WTC11 (cell line): Measurements from ENCODE around the gene TRMT2A. TPM values are rescaled to one million over a fixed set of nuclear protein-coding genes. Genes with fewer than 3 reads are reported as not detected.
A peak's percentile ranks its signal among the peaks of the same experiment; 100 is the strongest.

ENCODE experiments used
- ATAC-seq: fragments of 200-7000 bp; cut with Tn5 transposase; 2 replicates; pipeline ENCODE4 v1.10.0; 2021; ENCODE audit warnings: mild to moderate bottlenecking, moderate library complexity
- CTCF ChIA-PET: fragments of 300-600 bp; sonication (Branson Sonifier 250); formaldehyde crosslinking; loops from one replicate; lab custom pipeline; 2021; ENCODE audit warnings: antibody characterized with exemption; lab: Charles Lee
- POLR2A ChIA-PET: fragments of 350-600 bp; sonication (Branson Sonifier 250); formaldehyde crosslinking; loops from one replicate; lab custom pipeline; 2021; ENCODE audit warnings: antibody characterized with exemption; lab: Charles Lee
- DNase-seq: peaks from one replicate; pipeline ENCODE4 v3.0.0; 2021; ENCODE audit warnings: low spot score
- H3K27ac Mint-ChIP-seq: 2 replicates; pipeline ENCODE4 v1.8.0; 2021; ENCODE audit warnings: mixed read lengths
- H3K27me3 Mint-ChIP-seq: 2 replicates; pipeline ENCODE4 v1.8.0; 2021; ENCODE audit warnings: low read depth, mild to moderate bottlenecking, moderate library complexity, mixed read lengths
- H3K36me3 Mint-ChIP-seq: 2 replicates; pipeline ENCODE4 v1.8.0; 2021; ENCODE audit warnings: mixed read lengths
- H3K4me1 Mint-ChIP-seq: 2 replicates; pipeline ENCODE4 v1.8.0; 2022; ENCODE audit warnings: mixed read lengths
- H3K4me3 Mint-ChIP-seq: 2 replicates; pipeline ENCODE4 v1.8.0; 2021; ENCODE audit warnings: mild to moderate bottlenecking, moderate library complexity, mixed read lengths
- H3K9me3 Mint-ChIP-seq: 2 replicates; pipeline ENCODE4 v1.8.0; 2021; ENCODE audit warnings: mixed read lengths
- E2F4 ChIP-seq: sonication (generic); formaldehyde crosslinking; IDR thresholded peaks from 2 replicates; pipeline ENCODE4 v1.8.1; 2022; ENCODE audit warnings: low read depth, mild to moderate bottlenecking, moderate library complexity, missing genetic modification reagents, borderline replicate concordance
- ELF4 ChIP-seq: sonication (generic); formaldehyde crosslinking; IDR thresholded peaks from 2 replicates; pipeline ENCODE4 v1.8.1; 2022; ENCODE audit warnings: low read depth, mild to moderate bottlenecking, moderate library complexity, missing genetic modification reagents
- EMX1 ChIP-seq: fragments of 250-450 bp; sonication (Bioruptor Pico); IDR thresholded peaks from 2 replicates; pipeline ENCODE4 v1.8.0; 2021; ENCODE audit warnings: mild to moderate bottlenecking
- HMGXB4 ChIP-seq: sonication (generic); formaldehyde crosslinking; IDR thresholded peaks from 2 replicates; pipeline ENCODE4 v1.8.1; 2023; ENCODE audit warnings: mild to moderate bottlenecking, moderate library complexity, missing genetic modification reagents
- IRF2 ChIP-seq: sonication (generic); formaldehyde crosslinking; IDR thresholded peaks from 2 replicates; pipeline ENCODE4 v1.8.0; 2022; ENCODE audit warnings: low read depth, missing genetic modification reagents, borderline replicate concordance
- MXD4 ChIP-seq: fragments of 250-450 bp; sonication (Bioruptor Pico); IDR thresholded peaks from 2 replicates; pipeline ENCODE4 v1.8.0; 2021; ENCODE audit warnings: mild to moderate bottlenecking, moderate library complexity, borderline replicate concordance
- PRDM15 ChIP-seq: sonication (generic); formaldehyde crosslinking; IDR thresholded peaks from 2 replicates; pipeline ENCODE4 v1.8.0; 2022; ENCODE audit warnings: missing genetic modification reagents
- RORB ChIP-seq: fragments of 250-450 bp; sonication (Bioruptor Pico); IDR thresholded peaks from 2 replicates; pipeline ENCODE4 v1.9.0; 2021; ENCODE audit warnings: mild to moderate bottlenecking
- STAT6 ChIP-seq: sonication (generic); formaldehyde crosslinking; conservative IDR thresholded peaks from 2 replicates; pipeline ENCODE4 v1.8.1; 2023; ENCODE audit warnings: mild to moderate bottlenecking, low read depth, missing genetic modification reagents, moderate library complexity
- ZBTB21 ChIP-seq: sonication (generic); formaldehyde crosslinking; IDR thresholded peaks from 2 replicates; pipeline ENCODE4 v1.8.1; 2023; ENCODE audit warnings: mild to moderate bottlenecking, missing genetic modification reagents, borderline replicate concordance
- ZNF396 ChIP-seq: fragments of 250-450 bp; sonication (Bioruptor Pico); IDR thresholded peaks from 2 replicates; pipeline ENCODE4 v1.8.0; 2021; ENCODE audit warnings: mild to moderate bottlenecking, moderate library complexity, borderline replicate concordance
- ZNF423 ChIP-seq: fragments of 250-450 bp; sonication (Bioruptor Pico); IDR thresholded peaks from 2 replicates; pipeline ENCODE4 v2.1.2; 2022; ENCODE audit warnings: mild to moderate bottlenecking, moderate library complexity
- ZSCAN18 ChIP-seq: fragments of 250-450 bp; sonication (Bioruptor Pico); IDR thresholded peaks from 2 replicates; pipeline ENCODE4 v2.1.2; 2022; ENCODE audit warnings: mild to moderate bottlenecking, moderate library complexity
- total RNA-seq: library from RNA; stranded (reverse); gene quantifications from 3 replicates; pipeline ENCODE4 v1.2.3, GENCODE V29; 2021

The TRMT2A gene
- total RNA-seq, 1 experiment from 2014 or later: 68.6 TPM

- TF ChIP-seq STAT6 (CRISPR knock-in tag) (no peak), ZNF396 (no peak), PRDM15 (CRISPR knock-in tag) (no peak), IRF2 (CRISPR knock-in tag) (no peak), E2F4 (peak; percentile 98), ZBTB21 (CRISPR knock-in tag) (no peak), MXD4 (CRISPR knock-in tag) (no peak), ELF4 (CRISPR knock-in tag) (no peak), ZNF423 (no peak), HMGXB4 (no peak), RORB (CRISPR knock-in tag) (no peak), EMX1 (no peak)
Observed at GRCh38 chr22:20079745-20080444, 37.1 kb downstream of the TRMT2A start, which contains the start of gene DGCR8 (continued).

GRCh38 chr22:20076627-20077172, 40.3 kb downstream of the TRMT2A start:
- DNase-seq (no peak), ATAC-seq (no peak)
- CTCF ChIA-PET: interaction anchor here (0.6 kb wide), 1 partner anchor 158 kb away, joined by 3 read pairs; no protein-coding TSS in a partner anchor
- H3K9me3 Mint-ChIP-seq: no peaks in the 10 kb centered on the region
- H3K4me1 Mint-ChIP-seq: peaks cover 10% of the 10 kb centered on the region
- H3K27me3 Mint-ChIP-seq: peaks cover 1% of the 10 kb centered on the region
- peak overlapping the region; percentile 37; the same call in 1 of the 2 replicates for H3K27ac Mint-ChIP-seq
- no peak overlapping the region for H3K4me3 Mint-ChIP-seq
- no peaks in the 10 kb centered on the region for H3K36me3 Mint-ChIP-seq
- POLR2A ChIA-PET: no interaction called here
- no peak for TF ChIP-seq ZSCAN18 (CRISPR knock-in tag)
